HG03354 (cell line): ENCODE measurements around the gene B3GALNT2.
"Not testable (repeated sequence)": the region's sequence is repeated elsewhere in the genome, so short reads cannot be mapped to it uniquely, and the experiment has no call there.

ENCODE experiments used
- ATAC-seq: cut with Tn5 transposase; IDR thresholded peaks from one replicate; pipeline ENCODE4 v1.9.1; 2021; ENCODE audit warnings: mild to moderate bottlenecking; ENCODE audit not compliant: unreplicated experiment, poor library complexity, severe bottlenecking

The B3GALNT2 gene

GRCh38 chr1:235504122-235504493, at the start of gene B3GALNT2:
Gene B3GALNT2 (minus strand): TSS chr1:235504452. CDS start chr1:235504252, 200 bp downstream.
- peak; percentile 53 for ATAC-seq

GRCh38 chr1:235553112-235553551, 48.9 kb upstream of the B3GALNT2 start:
- no peak for ATAC-seq

GRCh38 chr1:235552146-235552716, 48.0 kb upstream of the B3GALNT2 start:
- ATAC-seq = no peak

GRCh38 chr1:235549351-235550139, 45.3 kb upstream of the B3GALNT2 start:
- ATAC-seq = no peak

- not testable (repeated sequence) for ATAC-seq
Measured at GRCh38 chr1:235546369-235547155, 42.3 kb upstream of the B3GALNT2 start.

GRCh38 chr1:235545292-235545930, 41.2 kb upstream of the B3GALNT2 start:
- no peak for ATAC-seq

- ATAC-seq = not testable (repeated sequence)
Measured at GRCh38 chr1:235542845-235543244, 38.6 kb upstream of the B3GALNT2 start.

- ATAC-seq = no peak
Measured at GRCh38 chr1:235533476-235534168, 29.4 kb upstream of the B3GALNT2 start.

- ATAC-seq = no peak
Measured at GRCh38 chr1:235532360-235532759, 28.1 kb upstream of the B3GALNT2 start.

- ATAC-seq = no peak
Measured at GRCh38 chr1:235527196-235527814, 23.1 kb upstream of the B3GALNT2 start.

GRCh38 chr1:235525314-235525713, 21.1 kb upstream of the B3GALNT2 start:
- no peak for ATAC-seq

GRCh38 chr1:235516862-235517446, 12.7 kb upstream of the B3GALNT2 start:
- no peak for ATAC-seq

GRCh38 chr1:235515844-235516512, 11.7 kb upstream of the B3GALNT2 start:
- no peak for ATAC-seq

- ATAC-seq = peak; percentile 64
Measured at GRCh38 chr1:235513495-235514366, 9.5 kb upstream of the B3GALNT2 start.

- ATAC-seq = no peak
Measured at GRCh38 chr1:235511470-235512240, 7.4 kb upstream of the B3GALNT2 start.

- ATAC-seq = no peak
Measured at GRCh38 chr1:235510823-235511222, 6.6 kb upstream of the B3GALNT2 start.

GRCh38 chr1:235507623-235508022, 3.4 kb upstream of the B3GALNT2 start:
- ATAC-seq = no peak
